HEK293 (cell line): ENCODE measurements around the gene KRTAP10-4.

Source experiments
- CTCF ChIA-PET: fragments of 350-600 bp; formaldehyde crosslinking; extraction: SDS; loops from one replicate; lab custom pipeline; 2021; ENCODE audit warnings: antibody characterized with exemption; lab: Yijun Ruan, JAX
- POLR2A ChIA-PET: fragments of 300-600 bp; formaldehyde crosslinking; extraction: SDS; loops from one replicate; lab custom pipeline; 2020; ENCODE audit warnings: antibody characterized with exemption, inconsistent platforms; lab: Yijun Ruan, JAX
- H3K27ac ChIP-seq: fragments of 200-500 bp; sonication (Bioruptor generic); 2 replicates; pipeline ENCODE4 v1.5.1; 2014; ENCODE audit warnings: low read depth, low read length, control low read depth, inconsistent platforms; ENCODE audit errors: extremely low read depth
- H3K36me3 ChIP-seq, 2 experiments: fragments of 200-500 bp in 1 of 2; sonication (Bioruptor generic) in 1 of 2; 1 replicate in 1 of 2; 2 replicates in 1 of 2; pipeline ENCODE4 v1.5.1; 2014 to 2017; ENCODE audit warnings: inconsistent platforms in 2 of 2, low read length in 2 of 2; ENCODE audit not compliant: control insufficient read depth in 2 of 2, insufficient read depth in 1 of 2
- H3K4me1 ChIP-seq: fragments of 200-500 bp; sonication (Bioruptor generic); 2 replicates; pipeline ENCODE4 v1.5.1; 2014; ENCODE audit warnings: mild to moderate bottlenecking, low read length, inconsistent platforms; ENCODE audit not compliant: control insufficient read depth, insufficient read depth
- H3K4me3 ChIP-seq: 2 replicates; pipeline ENCODE4 v1.5.1; 2011; ENCODE audit warnings: low read depth, mild to moderate bottlenecking, control low read depth, low read length, moderate library complexity
- H3K9me3 ChIP-seq: fragments of 200-500 bp; sonication (Bioruptor generic); 2 replicates; pipeline ENCODE4 v1.5.1; 2014; ENCODE audit warnings: low read depth, low read length, inconsistent platforms; ENCODE audit not compliant: control insufficient read depth, insufficient read depth
- HOXD13 ChIP-seq: sonication (generic); formaldehyde crosslinking; IDR thresholded peaks from 2 replicates; pipeline ENCODE4 v1.8.0; 2022; ENCODE audit warnings: missing genetic modification reagents, borderline replicate concordance
- PRDM2 ChIP-seq: fragments of 450-650 bp; formaldehyde crosslinking; IDR thresholded peaks from 2 replicates; pipeline ENCODE4 v1.5.1; 2016; ENCODE audit warnings: missing biosample characterization, missing genetic modification characterization, borderline replicate concordance
- REST ChIP-seq: fragments of 450-650 bp; formaldehyde crosslinking; IDR thresholded peaks from 2 replicates; pipeline ENCODE4 v1.5.1; 2016; ENCODE audit warnings: missing biosample characterization, missing genetic modification characterization
- SP7 ChIP-seq: fragments of 450-650 bp; formaldehyde crosslinking; IDR thresholded peaks from 2 replicates; pipeline ENCODE4 v1.5.1; 2016; ENCODE audit warnings: missing biosample characterization, missing genetic modification characterization
- TSHZ1 ChIP-seq: fragments of 450-650 bp; formaldehyde crosslinking; IDR thresholded peaks from 2 replicates; pipeline ENCODE4 v1.5.1; 2016; ENCODE audit warnings: missing biosample characterization, missing genetic modification characterization, borderline replicate concordance
- ZIC2 ChIP-seq: fragments of 450-650 bp; formaldehyde crosslinking; IDR thresholded peaks from 2 replicates; pipeline ENCODE4 v1.5.1; 2016; ENCODE audit warnings: missing biosample characterization, missing genetic modification characterization
- ZNF112 ChIP-seq: fragments of 450-650 bp; formaldehyde crosslinking; IDR thresholded peaks from 2 replicates; pipeline ENCODE4 v1.5.0; 2017; ENCODE audit warnings: missing biosample characterization, missing genetic modification characterization
- ZNF354C ChIP-seq: fragments of 450-650 bp; formaldehyde crosslinking; IDR thresholded peaks from 2 replicates; pipeline ENCODE4 v1.5.1; 2016; ENCODE audit warnings: missing biosample characterization, missing genetic modification characterization, low read depth, borderline replicate concordance
- ZNF426 ChIP-seq: fragments of 450-650 bp; formaldehyde crosslinking; IDR thresholded peaks from 2 replicates; pipeline ENCODE4 v1.5.1; 2017; ENCODE audit warnings: missing biosample characterization, missing genetic modification characterization, mild to moderate bottlenecking, inconsistent platforms, moderate library complexity
- ZNF76 ChIP-seq: fragments of 450-650 bp; formaldehyde crosslinking; IDR thresholded peaks from 2 replicates; pipeline ENCODE4; 2016; ENCODE audit warnings: low read depth, missing biosample characterization, missing genetic modification characterization, borderline replicate concordance
- TF ChIP-seq, protein P1 (sequence below): fragments of 450-650 bp; formaldehyde crosslinking; IDR thresholded peaks from 2 replicates; pipeline ENCODE4 v1.5.1; 2016; ENCODE audit warnings: missing biosample characterization, missing genetic modification characterization, low read depth

Gene KRTAP10-4

DNA sequence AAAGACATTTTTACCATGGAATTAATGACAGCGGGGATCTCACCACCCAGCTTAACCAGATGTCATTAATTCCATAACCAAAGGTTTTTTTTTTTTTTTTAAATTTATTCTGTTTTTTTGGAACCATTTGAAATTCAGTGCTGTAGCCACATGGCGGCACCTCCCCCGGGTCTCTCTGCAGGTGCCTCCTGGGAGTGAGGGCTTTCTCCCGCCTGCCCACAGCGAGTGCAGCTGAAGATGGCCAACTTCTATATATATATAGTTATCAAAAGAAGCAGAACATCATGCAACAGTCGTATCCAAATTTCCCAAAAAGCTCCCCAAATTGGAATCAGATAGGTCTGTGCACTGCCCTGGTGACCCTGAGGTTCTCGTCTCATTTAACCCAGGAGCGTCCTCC, 41.9 kb downstream of the KRTAP10-4 start:
- TF ChIP-seq ZNF112 (tag by site-specific recombination) (no peak), SP7 (tag by site-specific recombination) (no peak), ZNF426 (no peak), REST (tag by site-specific recombination) (no peak), ZNF354C (tag by site-specific recombination) (no peak), TSHZ1 (tag by site-specific recombination) (no peak)
- Histone ChIP-seq H3K36me3 (no peaks in the 10 kb centered on the region), H3K27ac (no peak overlapping the region), H3K4me3 (no peak overlapping the region), H3K9me3 (no peaks in the 10 kb centered on the region), H3K4me1 (no peaks in the 10 kb centered on the region)
- CTCF ChIA-PET, result interaction anchor here (1.1 kb wide), 1 partner anchor 105 kb away, joined by 6 read pairs; no protein-coding TSS in a partner anchor
- POLR2A ChIA-PET, result no interaction called here

- CTCF ChIA-PET, result interaction anchor here (1.1 kb wide), 1 partner anchor 105 kb away, joined by 6 read pairs; no protein-coding TSS in a partner anchor
- no peaks in the 10 kb centered on the region for H3K9me3 ChIP-seq
- no peaks in the 10 kb centered on the region for H3K4me1 ChIP-seq
- POLR2A ChIA-PET, result no interaction called here
- H3K27ac ChIP-seq, result no peak overlapping the region
- H3K36me3 ChIP-seq, result no peaks in the 10 kb centered on the region
- no peak overlapping the region for H3K4me3 ChIP-seq
- TF ChIP-seq ZIC2 (tag by site-specific recombination), result peak; percentile 88
- TF ChIP-seq, protein P1, sequence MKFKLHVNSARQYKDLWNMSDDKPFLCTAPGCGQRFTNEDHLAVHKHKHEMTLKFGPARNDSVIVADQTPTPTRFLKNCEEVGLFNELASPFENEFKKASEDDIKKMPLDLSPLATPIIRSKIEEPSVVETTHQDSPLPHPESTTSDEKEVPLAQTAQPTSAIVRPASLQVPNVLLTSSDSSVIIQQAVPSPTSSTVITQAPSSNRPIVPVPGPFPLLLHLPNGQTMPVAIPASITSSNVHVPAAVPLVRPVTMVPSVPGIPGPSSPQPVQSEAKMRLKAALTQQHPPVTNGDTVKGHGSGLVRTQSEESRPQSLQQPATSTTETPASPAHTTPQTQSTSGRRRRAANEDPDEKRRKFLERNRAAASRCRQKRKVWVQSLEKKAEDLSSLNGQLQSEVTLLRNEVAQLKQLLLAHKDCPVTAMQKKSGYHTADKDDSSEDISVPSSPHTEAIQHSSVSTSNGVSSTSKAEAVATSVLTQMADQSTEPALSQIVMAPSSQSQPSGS (tag by site-specific recombination), result no peak
Observed at GRCh38 chr21:44615911-44616590, 42.5 kb downstream of the KRTAP10-4 start.

- CTCF ChIA-PET, result interaction anchor here (0.6 kb wide), 1 partner anchor 315 kb away, joined by 5 read pairs; no protein-coding TSS in a partner anchor
- POLR2A ChIA-PET, result no interaction called here
- TF ChIP-seq HOXD13 (CRISPR knock-in tag) (no peak), PRDM2 (no peak), ZNF76 (no peak)
Observed at GRCh38 chr21:44616591-44616926, 43.0 kb downstream of the KRTAP10-4 start.

More at GRCh38 chr21:44616591-44616926, 43.0 kb downstream of the KRTAP10-4 start:
- no peaks in the 10 kb centered on the region for H3K9me3 ChIP-seq
- no peak overlapping the region for H3K4me3 ChIP-seq
- H3K4me1 ChIP-seq, result no peaks in the 10 kb centered on the region
- H3K27ac ChIP-seq, result no peak overlapping the region
- H3K36me3 ChIP-seq, result no peaks in the 10 kb centered on the region
